ENCODE results near the gene SPATC1L. TPM values are rescaled to one million over a fixed set of nuclear protein-coding genes. Genes with fewer than 3 reads are reported as not detected.
A peak's percentile ranks its signal among the peaks of the same experiment; 100 is the strongest.
"Not testable (repeated sequence)": the region's sequence is repeated elsewhere in the genome, so short reads cannot be mapped to it uniquely, and the experiment has no call there.

SPATC1L gene
- polyA plus RNA-seq, 3 donors, result 3.3 to 6.7 (median 5.8) TPM

- no peaks in the 10 kb centered on the region for H3K9me3 ChIP-seq (replicated peaks in 1 of 2; ENCODE audit: control insufficient read depth in 1 of 2, insufficient read depth in 1 of 2, low read length in 2 of 2)
- peaks cover 4% of the 10 kb centered on the region for H3K79me2 ChIP-seq (ENCODE audit: insufficient read depth, low read length)
- no peak for DNase-seq
Measured at GRCh38 chr21:46226146-46226545, 41.9 kb upstream of the SPATC1L start.

GRCh38 chr21:46223661-46224060 is 39.4 kb upstream of the SPATC1L start:
- DNase-seq; H3K4me3 Mint-ChIP-seq; H3K9me3 Mint-ChIP-seq; intact Hi-C loops (cut with micrococcal nuclease); H4K20me1 ChIP-seq (ENCODE audit: insufficient read depth, low read length); H3K79me2 ChIP-seq (ENCODE audit: insufficient read depth, low read length); H3K27me3 Mint-ChIP-seq (ENCODE audit: low read depth in 3 of 3); H3K9me3 ChIP-seq (replicated peaks in 1 of 2; ENCODE audit: control insufficient read depth in 1 of 2, insufficient read depth in 1 of 2, low read length in 2 of 2); H2AFZ ChIP-seq (ENCODE audit: insufficient read depth, low read depth, low read length, poor library complexity, severe bottlenecking); H3K27ac ChIP-seq (ENCODE audit: low read depth in 1 of 2, low read length in 2 of 2); H3K9ac ChIP-seq (ENCODE audit: insufficient read depth, low read length, poor library complexity, severe bottlenecking); H3K4me3 ChIP-seq (replicated peaks in 1 of 3; ENCODE audit: low read depth in 2 of 3, low read length in 3 of 3); H3K4me2 ChIP-seq (replicated peaks; ENCODE audit: extremely low read depth, low read length, poor library complexity, severe bottlenecking); H3K27me3 ChIP-seq (ENCODE audit: control insufficient read depth in 2 of 2, insufficient read depth in 2 of 2, low read length in 2 of 2): not testable (repeated sequence)
- 98% methylated on average over 15 of the region's 18 CpGs for WGBS (ENCODE audit: insufficient coverage)
- peak overlapping the region in 1 of 7 donors; percentile 62 for H3K27ac Mint-ChIP-seq
- peaks cover 10 to 15% of the 10 kb centered on the region in 2 donors for H3K4me1 ChIP-seq (ENCODE audit: control insufficient read depth in 1 of 2, insufficient read depth in 2 of 2, low read length in 2 of 2)
- peaks cover 20% of the 10 kb centered on the region for H3K4me1 Mint-ChIP-seq
- H3K36me3 Mint-ChIP-seq, result peaks cover 18 to 19% of the 10 kb centered on the region in 2 donors
- peaks cover 0 to 16% of the 10 kb centered on the region in 2 donors for H3K36me3 ChIP-seq (replicated peaks in 1 of 2; ENCODE audit: control insufficient read depth in 1 of 2, insufficient read depth in 2 of 2, low read length in 2 of 2)

More at GRCh38 chr21:46226146-46226545, 41.9 kb upstream of the SPATC1L start:
- Histone ChIP-seq H3K4me2 (replicated peaks; ENCODE audit: extremely low read depth, low read length, poor library complexity, severe bottlenecking) (no peak overlapping the region), H4K20me1 (ENCODE audit: insufficient read depth, low read length) (no peaks in the 10 kb centered on the region), H3K36me3 (replicated peaks in 1 of 2; ENCODE audit: control insufficient read depth in 1 of 2, insufficient read depth in 2 of 2, low read length in 2 of 2) (peaks cover 0 to 5% of the 10 kb centered on the region in 2 donors), H3K27ac (ENCODE audit: low read depth in 1 of 2, low read length in 2 of 2) (no peak overlapping the region), H3K27me3 (ENCODE audit: control insufficient read depth in 2 of 2, insufficient read depth in 2 of 2, low read length in 2 of 2) (no peaks in the 10 kb centered on the region), H3K4me3 (replicated peaks in 1 of 3; ENCODE audit: low read depth in 2 of 3, low read length in 3 of 3) (no peak overlapping the region), H3K4me1 (ENCODE audit: control insufficient read depth in 1 of 2, insufficient read depth in 2 of 2, low read length in 2 of 2) (peaks cover 17 to 24% of the 10 kb centered on the region in 2 donors), H2AFZ (ENCODE audit: insufficient read depth, low read depth, low read length, poor library complexity, severe bottlenecking) (no peak overlapping the region), H3K9ac (ENCODE audit: insufficient read depth, low read length, poor library complexity, severe bottlenecking) (no peak overlapping the region)
- intact Hi-C loops (cut with micrococcal nuclease), result loop anchor here (2.0 to 5.0 kb wide), 3 partner anchors 44 to 99 kb away; partner anchors contain the start of genes PCNT (in 2 of the 2), C21orf58 (in 1 of the 2) and SPATC1L (in 1 of the 2)
- Mint-ChIP-seq H3K36me3 (peaks cover 7 to 13% of the 10 kb centered on the region in 2 donors), H3K9me3 (peaks cover 0 to 7% (median 1%) of the 10 kb centered on the region in 7 donors), H3K27me3 (ENCODE audit: low read depth in 3 of 3) (peaks cover 2 to 7% (median 2%) of the 10 kb centered on the region in 3 donors), H3K27ac (no peak overlapping the region), H3K4me3 (no peak overlapping the region), H3K4me1 (peaks cover 31% of the 10 kb centered on the region)
- 100% methylated on average over 1 of the region's 1 CpG for WGBS (ENCODE audit: insufficient coverage)
- no peak for TF ChIP-seq CTCF (IDR thresholded peaks at IDR 0.05)

All from CD14-positive monocyte (primary cell).